Suppressor macrophage treated with lipopolysaccharide for 4 hours (primary cell): ENCODE results near the gene CTNNBL1.
"Not testable (repeated sequence)": the region's sequence is repeated elsewhere in the genome, so short reads cannot be mapped to it uniquely, and the experiment has no call there.

ENCODE experiments used
- DNase-seq: peaks from one replicate; pipeline ENCODE4 v3.0.0-alpha.2; 2020

The CTNNBL1 gene

DNA sequence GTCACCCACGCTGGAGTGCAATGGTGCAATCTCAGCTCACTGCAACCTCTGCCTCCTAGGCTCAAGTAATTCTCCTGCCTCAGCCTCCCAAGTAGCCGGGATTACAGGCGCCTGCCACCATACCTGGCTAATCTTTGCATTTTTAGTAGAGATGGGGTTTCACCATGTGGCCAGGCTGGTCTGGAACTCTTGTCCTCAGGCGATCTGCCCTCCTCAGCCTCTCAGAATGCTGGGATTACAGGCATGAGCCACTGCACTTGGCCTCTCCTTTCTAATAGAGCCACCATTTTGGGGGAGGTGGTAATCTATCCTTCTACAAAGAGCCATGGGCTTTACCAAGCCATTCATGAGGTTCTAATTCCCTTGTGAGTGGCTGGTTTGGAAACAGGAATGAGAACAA lies 14.1 kb upstream of the CTNNBL1 start:
- DNase-seq, result not testable (repeated sequence)

DNA sequence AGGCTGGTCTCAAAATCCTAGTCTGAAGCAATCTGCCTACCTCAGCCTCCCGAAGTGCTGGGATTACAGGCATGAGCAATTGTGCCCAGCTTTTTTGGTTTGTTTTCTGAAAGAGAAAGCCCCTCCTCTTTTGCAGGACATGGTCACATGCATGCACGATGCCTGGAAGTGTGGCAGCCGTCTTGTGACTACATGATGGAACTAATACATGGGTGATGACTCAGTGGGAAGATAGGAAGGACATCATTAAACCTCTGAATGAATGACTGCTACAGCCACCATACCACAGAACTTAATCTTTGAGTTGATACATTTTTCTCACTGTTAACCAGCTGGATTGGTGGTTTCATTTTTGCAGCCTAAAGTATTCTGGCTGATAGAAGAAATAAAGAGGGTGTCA lies 13.4 kb upstream of the CTNNBL1 start:
- DNase-seq, result peak; percentile 87

DNA sequence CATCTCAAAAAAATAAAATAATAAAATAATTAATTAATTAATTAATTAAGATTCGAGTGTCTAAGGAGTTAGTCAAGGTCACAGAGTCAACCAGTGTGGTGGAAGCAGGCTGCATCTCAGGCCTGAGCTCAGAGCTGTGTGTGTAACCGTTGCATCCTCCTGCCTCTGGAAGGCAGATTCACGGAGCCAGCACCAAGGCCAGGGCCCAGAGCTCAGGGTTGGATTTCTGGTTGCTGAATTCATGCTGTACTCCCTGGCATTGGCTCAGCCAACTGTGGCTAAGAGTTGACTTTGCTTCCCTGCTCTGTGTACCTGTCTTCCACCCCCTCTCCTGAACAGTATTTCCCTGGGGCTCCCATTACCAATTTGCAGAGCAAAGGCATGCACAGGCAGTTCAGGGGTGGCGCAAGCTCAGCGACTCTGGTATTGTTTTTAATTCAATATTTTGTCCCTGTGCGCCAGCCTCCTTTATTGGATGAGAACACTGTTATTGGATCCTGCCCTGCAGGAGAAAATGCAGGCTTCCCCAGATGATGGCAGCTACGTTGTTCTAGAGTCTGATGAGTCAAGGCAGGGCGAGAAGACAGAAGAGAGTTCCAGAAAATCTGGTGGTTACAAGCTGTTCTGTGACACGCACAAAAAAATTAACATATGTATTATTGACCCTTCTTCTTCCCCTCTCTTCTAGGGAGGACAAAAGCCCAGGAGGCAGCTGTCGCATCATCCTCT lies 12.3 kb upstream of the CTNNBL1 start:
- no peak for DNase-seq

DNA sequence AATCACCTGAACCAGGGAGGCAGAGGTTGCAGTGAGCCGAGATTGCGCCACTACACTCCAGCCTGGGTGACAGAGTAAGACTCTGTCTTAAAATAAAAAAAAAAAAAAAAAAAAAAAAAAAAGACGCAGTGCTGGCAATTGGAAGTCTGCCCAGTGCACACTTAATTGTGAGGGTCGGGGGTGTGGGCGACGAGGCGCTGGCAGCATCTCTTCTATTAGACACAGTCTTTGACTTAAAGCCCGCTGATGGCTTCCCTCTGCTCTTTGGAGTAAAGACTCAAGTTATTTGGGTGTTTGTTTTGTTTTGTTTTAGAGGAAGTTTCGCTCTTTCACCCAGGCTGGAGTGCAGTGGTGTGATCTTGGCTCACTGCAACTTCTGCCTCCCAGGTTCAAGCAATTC lies 10.7 kb upstream of the CTNNBL1 start:
- DNase-seq, result not testable (repeated sequence)

DNA sequence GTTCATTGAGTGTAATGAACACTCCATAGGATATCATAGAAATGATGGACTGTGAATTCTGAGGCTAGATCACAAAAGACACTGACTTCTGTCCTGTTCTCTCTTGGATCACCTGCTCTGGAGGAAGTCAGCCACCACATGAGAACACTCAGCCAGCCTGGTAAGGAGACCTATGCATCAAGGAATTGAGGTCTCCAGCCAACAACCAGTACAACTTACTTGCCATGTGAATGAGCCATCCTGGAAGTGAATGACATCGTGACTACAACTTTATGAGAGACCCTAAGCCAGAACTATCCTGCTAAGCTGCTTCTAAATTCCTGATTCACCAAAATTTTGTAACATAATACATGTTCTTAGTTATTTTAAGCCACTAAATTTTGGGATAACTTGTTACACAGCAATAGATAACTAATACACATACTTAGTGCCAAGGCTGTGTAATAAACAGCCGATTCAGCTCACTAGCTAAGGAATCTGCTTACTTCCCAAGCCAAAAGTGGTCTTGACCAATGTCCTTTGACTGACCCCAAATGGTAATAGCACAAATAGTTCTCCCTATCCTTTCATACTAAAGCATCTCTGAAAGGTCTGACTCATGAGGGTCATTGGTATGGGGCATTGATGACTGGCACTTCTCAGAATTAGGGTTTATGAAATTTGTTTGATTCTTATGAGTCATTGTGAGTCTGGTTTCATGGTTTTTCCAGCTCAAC lies 6.9 kb upstream of the CTNNBL1 start:
- DNase-seq, result peak; percentile 76

DNA sequence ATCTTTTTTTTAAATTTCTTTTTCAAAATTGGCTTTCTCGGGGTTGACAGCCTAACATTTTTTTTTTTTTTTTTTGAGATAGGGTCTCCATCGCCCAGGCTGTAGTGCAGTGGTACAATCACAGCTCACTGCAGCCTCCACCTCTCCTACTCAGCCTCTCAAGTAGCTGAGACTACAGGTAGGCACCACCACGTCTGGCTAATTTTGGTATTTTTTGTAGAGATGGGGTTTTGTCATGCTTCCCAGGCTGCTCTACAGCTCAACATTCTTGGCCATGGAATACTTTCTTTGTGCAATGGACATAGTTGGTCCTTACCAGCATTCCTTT lies 6.4 kb upstream of the CTNNBL1 start:
- DNase-seq, result no peak

DNA sequence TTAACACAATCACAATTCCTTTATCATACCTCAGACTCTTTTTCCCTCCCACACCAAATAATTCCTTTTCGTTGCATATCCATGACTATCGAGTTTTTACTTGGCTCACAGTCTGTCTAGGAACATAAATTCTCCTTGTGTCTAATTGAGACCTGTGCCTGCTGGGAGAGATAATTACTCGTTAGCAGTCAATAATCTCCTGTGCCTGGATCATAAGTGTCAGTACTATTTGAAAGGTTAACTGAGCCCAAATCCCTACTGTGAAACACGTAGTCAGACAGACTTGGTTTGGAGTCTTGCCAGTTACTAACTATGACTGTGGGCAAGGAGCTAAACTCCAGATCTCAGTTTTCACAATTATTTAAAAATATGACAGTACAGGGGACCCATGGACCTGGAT lies 5.7 kb upstream of the CTNNBL1 start:
- DNase-seq, result no peak

DNA sequence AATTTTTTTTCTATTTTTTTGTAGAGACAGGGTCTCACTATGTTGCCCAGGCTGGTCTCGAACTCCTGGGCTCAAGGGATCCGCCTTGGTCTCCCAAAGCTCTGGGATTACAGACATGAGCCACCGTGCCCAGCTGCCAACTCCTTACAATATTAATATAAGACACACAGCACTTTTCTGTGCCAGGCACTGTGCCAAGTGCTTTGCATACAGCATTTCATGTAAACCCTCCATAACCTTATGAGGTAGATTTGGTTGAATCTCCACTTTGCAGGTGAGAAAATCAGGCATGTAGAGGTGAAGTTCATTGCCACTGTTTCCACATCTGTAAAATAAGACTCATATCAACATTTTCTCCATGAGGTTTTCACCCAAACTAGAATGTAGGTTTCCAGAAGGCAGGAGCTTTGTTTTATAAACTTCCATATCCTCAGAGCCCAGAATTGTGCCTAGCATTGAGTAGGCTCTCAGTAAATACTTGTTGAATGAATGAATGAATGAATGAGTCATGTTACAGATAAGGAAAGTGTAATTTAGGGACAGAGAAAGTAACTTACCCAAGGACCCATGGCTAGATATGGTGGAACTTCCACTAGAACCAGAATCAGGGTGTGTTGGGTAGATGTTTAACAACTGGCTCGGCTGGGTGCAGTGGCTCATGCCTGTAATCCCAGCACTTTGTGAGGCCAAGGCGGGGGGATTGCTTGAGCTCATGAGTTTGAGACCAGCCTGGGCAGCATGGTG lies 3.0 kb upstream of the CTNNBL1 start:
- DNase-seq, result no peak

DNA sequence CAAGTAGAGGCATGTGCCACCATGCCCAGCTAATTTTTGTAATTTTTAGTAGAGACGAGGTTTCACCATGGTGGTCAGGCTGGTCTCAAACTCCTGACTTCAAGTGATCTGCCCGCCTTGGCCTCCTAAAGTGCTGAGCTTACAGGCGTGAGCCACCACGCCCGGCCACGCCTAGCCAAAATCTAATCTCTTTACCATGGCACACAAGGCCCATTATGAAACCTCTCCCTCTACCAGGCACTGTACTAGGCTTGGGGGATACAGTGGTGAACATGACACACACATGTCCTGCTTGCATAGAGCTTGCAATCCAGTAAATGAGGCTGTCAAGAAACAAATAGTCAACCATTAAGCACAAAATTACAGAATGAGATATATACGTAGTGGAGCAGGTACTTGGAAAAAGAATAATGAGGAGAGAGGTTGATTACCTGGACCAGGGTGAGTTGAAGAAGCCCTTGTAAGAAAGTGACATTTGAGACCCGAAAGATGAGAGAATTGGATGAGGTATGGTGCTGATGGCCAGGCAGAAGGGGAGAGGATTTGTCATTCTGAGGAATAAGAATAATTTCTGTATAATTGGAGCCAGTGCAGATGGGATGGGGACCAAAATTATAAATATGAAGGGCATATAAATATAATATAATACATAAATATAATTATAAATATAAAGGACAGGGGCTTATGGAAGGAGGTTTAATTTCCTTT lies 1.2 kb upstream of the CTNNBL1 start:
- DNase-seq, result no peak

DNA sequence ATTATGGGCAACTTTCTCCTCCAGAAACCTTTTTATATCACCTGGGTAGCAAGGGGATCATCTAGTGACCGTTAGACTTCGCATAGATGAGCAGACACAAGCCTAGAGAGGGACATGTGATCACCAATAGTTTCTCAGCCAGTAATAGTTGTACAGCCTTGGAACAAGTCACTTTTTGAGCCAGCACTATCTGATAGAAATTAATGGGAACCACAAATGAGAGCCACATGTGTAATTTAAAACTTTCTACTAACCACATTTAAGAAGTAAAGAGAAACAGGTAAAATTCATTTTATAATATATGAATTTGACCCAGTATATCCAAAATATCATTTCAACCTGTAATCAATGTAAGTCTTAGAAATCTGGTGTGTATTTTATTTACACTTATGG lies 592 bp upstream of the CTNNBL1 start:
- DNase-seq, result peak; percentile 18

DNA sequence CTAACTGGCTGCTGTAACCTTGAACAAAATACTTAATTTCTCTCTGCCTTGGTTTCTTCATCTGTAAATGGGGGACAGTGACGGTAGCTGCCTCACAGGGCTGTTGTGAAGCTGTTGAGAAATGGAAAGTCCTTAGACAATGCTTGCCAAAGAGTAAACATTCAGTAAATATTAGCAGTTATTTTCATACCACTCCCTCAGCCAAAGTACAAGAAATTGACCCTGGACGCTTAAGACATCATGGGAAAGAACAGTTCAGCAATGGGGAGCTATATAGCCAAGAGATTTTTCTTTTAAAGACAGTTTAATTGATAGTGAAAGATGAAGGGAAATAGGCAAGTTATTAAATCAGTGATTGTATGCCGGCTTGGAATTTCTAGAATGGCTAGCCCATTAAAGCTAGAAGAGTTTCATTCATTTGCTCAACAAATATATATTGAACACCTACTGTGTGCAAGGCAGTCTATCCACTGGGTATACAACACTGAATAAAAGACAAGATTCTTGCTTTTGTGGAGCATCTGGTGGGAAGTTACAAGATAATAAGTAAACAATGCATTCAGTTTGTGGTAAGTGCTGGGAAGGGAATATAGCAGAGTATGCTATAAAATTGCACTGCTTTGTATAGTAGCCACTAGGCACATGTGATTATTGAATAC lies 2.0 kb downstream of the CTNNBL1 start:
- DNase-seq, result no peak

DNA sequence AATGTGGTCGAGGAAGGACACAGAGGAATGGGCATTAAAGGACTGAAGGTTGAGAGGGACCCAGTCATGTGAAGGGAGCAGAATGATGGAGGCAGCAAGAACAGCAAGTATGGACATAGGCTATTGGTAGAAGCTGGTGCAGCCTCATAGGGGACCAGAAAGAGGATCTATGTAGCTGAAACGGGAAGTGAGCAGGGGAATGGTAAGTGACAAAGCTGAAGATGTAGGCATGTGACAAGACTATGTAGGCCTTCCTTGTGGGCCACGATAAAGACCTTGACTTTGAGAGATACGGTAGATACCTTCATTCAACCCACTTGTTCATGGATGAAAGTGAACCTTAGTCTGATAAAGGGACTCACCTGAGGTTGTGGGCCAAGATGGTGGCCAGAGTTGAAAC lies 3.5 kb downstream of the CTNNBL1 start:
- peak; percentile 88 for DNase-seq

DNA sequence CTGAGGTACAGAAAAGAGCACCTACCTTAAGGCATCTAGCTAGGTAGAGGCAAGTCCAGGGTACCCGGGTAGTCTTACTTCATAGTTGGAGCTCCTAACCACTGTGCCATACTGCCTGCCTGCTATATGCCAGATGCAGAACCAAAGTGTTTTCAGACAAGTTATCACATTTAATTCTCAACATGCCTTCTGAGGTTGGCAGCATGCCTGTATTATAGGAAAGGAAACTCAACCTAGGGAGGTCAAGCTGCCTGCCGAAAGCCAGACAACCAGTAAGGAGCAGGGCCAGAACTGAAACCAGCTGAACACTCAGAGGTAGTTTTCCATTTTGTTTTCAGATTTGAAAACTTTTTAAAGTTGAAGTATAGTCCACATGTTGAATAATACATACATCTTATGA lies 5.4 kb downstream of the CTNNBL1 start:
- DNase-seq, result no peak

DNA sequence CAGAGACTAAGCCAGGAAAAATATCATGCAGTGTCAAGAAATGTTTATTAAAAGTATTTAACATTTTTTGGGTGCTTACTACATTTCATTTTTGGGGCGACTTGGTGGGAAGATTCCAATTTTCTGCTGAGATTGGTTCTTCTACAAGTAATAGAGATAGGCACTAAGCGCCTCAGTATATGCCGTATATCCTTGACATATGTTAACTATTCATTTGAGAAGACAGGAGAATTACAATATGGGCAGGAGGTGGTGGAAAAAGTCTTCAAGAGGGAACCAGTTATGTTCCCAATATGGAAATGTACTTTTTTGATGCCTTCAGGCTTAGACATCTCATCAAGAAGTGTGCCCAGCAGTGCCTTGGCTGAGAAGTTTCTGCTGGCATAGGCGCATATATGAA lies 6.5 kb downstream of the CTNNBL1 start:
- no peak for DNase-seq

DNA sequence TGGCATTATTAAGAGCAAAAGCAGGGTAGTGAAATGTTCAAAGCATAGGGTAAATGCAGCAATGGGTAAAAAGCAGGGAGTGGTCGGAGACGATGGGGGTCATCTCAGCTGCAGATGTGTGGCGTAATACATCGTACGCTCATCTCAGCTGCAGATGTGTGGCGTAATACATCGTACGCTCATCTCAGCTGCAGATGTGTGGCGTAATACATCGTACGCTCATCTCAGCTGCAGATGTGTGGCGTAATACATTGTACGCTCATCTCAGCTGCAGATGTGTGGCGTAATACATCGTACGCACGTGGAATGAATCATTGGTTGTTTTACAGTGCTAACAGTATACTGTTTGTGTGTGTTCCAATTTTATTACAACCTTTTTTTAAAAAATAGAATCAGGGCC lies 7.8 kb downstream of the CTNNBL1 start:
- peak; percentile 71 for DNase-seq

DNA sequence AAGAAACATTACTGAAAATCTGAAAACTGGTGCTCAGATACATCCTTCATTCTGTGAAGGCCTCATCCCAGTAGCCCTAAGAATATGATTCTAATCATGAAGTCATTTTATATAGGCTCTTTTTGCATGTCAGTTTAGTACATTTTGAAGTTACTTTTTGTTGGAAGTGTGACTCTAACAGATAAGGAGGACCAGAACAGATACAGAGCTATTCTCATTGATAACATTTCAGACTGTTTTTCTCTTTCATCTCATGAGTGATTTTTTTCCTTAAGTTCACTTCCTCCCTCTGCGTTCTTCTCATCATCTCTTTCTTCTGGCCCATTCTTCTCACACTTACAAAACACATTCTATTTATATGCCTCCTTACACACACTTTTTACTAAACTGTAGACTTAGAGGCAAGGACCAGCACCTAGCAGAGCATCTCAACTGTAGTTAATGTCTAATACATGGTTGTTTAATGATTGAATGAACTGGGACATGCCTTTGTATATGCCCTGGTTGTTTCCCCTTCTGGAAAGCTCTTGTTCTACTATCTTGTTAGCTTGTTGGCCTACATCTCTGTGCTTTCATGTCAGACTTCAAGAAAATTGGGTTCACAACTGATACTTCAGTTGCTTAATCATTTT lies 8.7 kb downstream of the CTNNBL1 start:
- DNase-seq, result no peak

DNA sequence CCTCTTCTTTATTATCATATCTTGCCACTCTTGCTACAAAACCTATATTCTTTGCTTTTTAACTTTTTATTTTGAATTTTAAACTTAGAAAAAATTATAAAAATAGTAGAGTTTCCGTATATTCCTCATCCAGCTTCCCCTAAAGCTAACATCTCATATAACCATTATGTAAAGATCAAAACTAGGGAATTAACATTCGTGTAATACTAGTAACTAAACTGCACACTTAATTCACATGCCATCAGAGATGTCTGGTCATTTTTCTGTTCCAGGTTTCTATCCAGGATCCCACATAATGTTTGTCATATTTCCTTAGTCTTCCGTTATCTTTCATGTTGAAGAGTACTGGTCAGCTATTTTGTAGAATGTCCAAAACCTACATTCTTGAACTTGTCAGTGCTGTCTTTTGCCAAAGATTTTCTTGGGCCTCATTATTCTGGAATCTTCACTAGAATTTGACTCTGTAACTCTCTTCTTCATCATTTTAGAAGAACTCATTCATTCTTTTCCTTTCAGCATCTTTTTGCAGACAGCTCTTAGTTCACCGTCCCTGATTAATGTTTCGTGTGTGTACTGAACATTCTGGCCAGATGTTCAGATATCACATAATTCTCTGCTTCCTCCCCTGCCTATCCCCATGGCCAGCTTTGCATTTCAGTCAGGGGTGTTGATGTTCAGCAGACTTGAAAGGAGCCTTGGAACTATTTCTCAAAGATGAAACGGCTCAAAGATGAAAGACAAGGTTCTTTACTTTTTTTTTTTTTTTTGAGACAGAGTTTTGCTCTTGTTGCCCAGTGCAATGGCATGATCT lies 9.4 kb downstream of the CTNNBL1 start:
- no peak for DNase-seq

DNA sequence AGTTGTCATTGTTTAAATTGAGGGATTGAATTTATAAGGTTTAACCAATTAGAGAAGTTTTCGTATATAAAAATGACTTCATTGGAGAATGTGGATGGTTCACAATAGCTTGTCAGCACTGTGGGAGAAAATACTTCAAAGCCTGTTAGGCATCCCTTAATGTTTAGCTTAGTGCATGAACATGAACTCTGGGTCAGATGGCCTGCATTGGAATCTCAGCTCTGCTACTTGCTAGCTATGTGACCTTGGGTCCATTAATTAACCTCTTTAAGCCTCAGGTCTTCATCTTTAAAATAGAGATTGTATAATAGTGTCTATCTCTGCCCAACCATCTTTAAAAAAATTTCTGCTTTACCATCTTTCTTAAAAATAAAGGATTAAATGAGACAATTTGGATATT lies 11.1 kb downstream of the CTNNBL1 start:
- no peak for DNase-seq

DNA sequence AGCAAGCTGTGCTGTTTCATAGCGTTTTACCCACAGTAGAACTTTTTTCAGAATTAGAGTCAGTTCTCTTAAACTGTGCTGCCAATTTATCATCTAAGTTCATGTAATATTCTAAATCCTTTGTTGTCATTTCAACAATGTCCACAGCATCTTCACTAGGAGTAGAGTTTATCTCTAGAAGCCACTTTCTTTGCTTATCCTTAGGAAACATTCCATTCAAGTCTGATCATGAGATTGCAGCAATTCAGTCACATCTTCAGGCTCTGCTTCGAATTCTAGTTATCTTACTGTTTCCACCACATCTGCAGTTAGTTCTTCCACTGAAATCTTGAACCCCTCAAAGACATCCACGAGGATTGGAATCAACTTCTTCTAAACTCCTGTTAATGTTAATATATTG lies 12.5 kb downstream of the CTNNBL1 start:
- no peak for DNase-seq

DNA sequence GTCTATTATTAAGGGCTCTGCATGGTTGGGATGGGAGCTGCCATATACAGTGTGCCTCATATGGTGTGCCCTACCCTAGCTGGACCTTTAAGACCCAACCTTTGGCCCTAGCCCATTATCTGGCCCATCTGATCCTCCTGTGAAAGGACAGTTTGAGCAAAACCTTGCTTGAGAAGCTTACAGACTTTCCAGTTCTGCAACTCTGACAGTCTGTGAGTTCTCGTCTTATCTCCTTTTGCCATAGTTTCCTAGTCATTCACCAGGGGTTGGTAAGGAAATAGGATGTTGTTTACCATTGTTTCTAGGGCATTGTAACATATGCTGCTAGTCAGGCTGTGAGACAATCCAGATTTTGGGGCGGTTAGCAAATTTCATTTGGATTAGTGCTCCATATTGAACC lies 17.2 kb downstream of the CTNNBL1 start:
- DNase-seq, result no peak
